Type B pancreatic cell (in vitro differentiated cells): ENCODE data around the gene IRF8. TPM values are rescaled to one million over a fixed set of nuclear protein-coding genes. Genes with fewer than 3 reads are reported as not detected.

Experiments used
- DNase-seq: peaks from one replicate; pipeline ENCODE4 v3.0.0; 2021; ENCODE audit warnings: mixed read lengths; ENCODE audit not compliant: unreplicated experiment; ENCODE audit errors: extremely low spot score
- H3K27ac Mint-ChIP-seq: 2 replicates; pipeline ENCODE4 v1.8.0; 2021; ENCODE audit warnings: mild to moderate bottlenecking, mixed read lengths
- H3K27me3 Mint-ChIP-seq: 2 replicates; pipeline ENCODE4 v1.8.0; 2021; ENCODE audit warnings: mixed read lengths
- H3K36me3 Mint-ChIP-seq: 2 replicates; pipeline ENCODE4 v1.8.0; 2021; ENCODE audit warnings: mixed read lengths
- H3K4me1 Mint-ChIP-seq: one replicate; pipeline ENCODE4 v1.8.0; 2021; ENCODE audit warnings: mixed read lengths; ENCODE audit not compliant: unreplicated experiment
- H3K4me3 Mint-ChIP-seq: 2 replicates; pipeline ENCODE4 v1.8.0; 2021; ENCODE audit warnings: mild to moderate bottlenecking, mixed read lengths
- H3K9me3 Mint-ChIP-seq: 2 replicates; pipeline ENCODE4 v1.8.0; 2021; ENCODE audit warnings: mixed read lengths
- CTCF ChIP-seq: fragments of 200-600 bp; sonication (generic); conservative IDR thresholded peaks from 2 replicates; pipeline ENCODE4 v1.5.0; 2021; ENCODE audit warnings: antibody characterized with exemption, mild to moderate bottlenecking
- microRNA-seq: library from miRNA; unstranded; fragments of <30 nt; microRNA quantifications from one replicate; pipeline ENCODE4, GENCODE V29; 2020
- total RNA-seq: library from RNA; stranded (reverse); gene quantifications from 2 replicates; pipeline ENCODE4 v1.2.1, GENCODE V29; 2021; ENCODE audit warnings: low replicate concordance

IRF8 gene
- total RNA-seq, 1 donor from 2014 or later, result 12.6 TPM

GRCh38 chr16:85969591-85969990, 70.6 kb downstream of the IRF8 start:
- no peak for DNase-seq
- Mint-ChIP-seq H3K9me3 (peaks cover 4% of the 10 kb centered on the region), H3K4me1 (peaks cover 30% of the 10 kb centered on the region), H3K4me3 (peak overlapping the region; percentile 37), H3K27ac (peak overlapping the region; percentile 55), H3K27me3 (peaks cover 31% of the 10 kb centered on the region), H3K36me3 (peaks cover 3% of the 10 kb centered on the region)
- TF ChIP-seq CTCF, result no peak

- TF ChIP-seq CTCF, result no peak
- Mint-ChIP-seq H3K9me3 (peaks cover 4% of the 10 kb centered on the region), H3K27ac (peak overlapping the region; percentile 82)
These were observed 71.2 kb downstream of the IRF8 start for GRCh38 chr16:85970016-85970733.

GRCh38 chr16:85970738-85971137, 71.8 kb downstream of the IRF8 start:
- H3K4me3 Mint-ChIP-seq, result no peak overlapping the region
- H3K36me3 Mint-ChIP-seq, result peaks cover 3% of the 10 kb centered on the region
- no peak for TF ChIP-seq CTCF
- H3K27ac Mint-ChIP-seq, result peak overlapping the region; percentile 82
- peaks cover 42% of the 10 kb centered on the region for H3K4me1 Mint-ChIP-seq
- DNase-seq, result no peak
- H3K27me3 Mint-ChIP-seq, result peaks cover 33% of the 10 kb centered on the region
- H3K9me3 Mint-ChIP-seq, result peaks cover 4% of the 10 kb centered on the region

More at GRCh38 chr16:85970016-85970733, 71.2 kb downstream of the IRF8 start:
- DNase-seq, result no peak
- peaks cover 36% of the 10 kb centered on the region for H3K4me1 Mint-ChIP-seq
- peak overlapping the region; percentile 37 for H3K4me3 Mint-ChIP-seq
- H3K36me3 Mint-ChIP-seq, result peaks cover 3% of the 10 kb centered on the region
- peaks cover 32% of the 10 kb centered on the region for H3K27me3 Mint-ChIP-seq

Small RNA genes within 50 kb of the gene (microRNA-seq; reads per million reads assigned to microRNA genes)
- gene MIR6774, result not detected

Other genes starting within 250 kb of the IRF8 start
- gene GINS2, start 210.2 kb upstream of the IRF8 start, total RNA-seq, result 13.7 and 39.9 TPM in 2 replicates
- gene C16orf74, start 148.1 kb upstream of the IRF8 start, total RNA-seq, result 3.1 and 4.9 TPM in 2 replicates
- gene EMC8, start 99.6 kb upstream of the IRF8 start, total RNA-seq, result 34.8 and 41.4 TPM in 2 replicates
- gene COX4I1, start 99.5 kb upstream of the IRF8 start, total RNA-seq, result 524 and 674 TPM in 2 replicates